ENCODE data around the gene HGFAC. TPM values are rescaled to one million over a fixed set of nuclear protein-coding genes. Genes with fewer than 3 reads are reported as not detected.

The HGFAC gene
- total and polyA plus RNA-seq, 2 experiments from 2014 or later: 0.87 to 1.7 TPM

- no peak overlapping the region for H3K4me3 ChIP-seq
- H3K9me3 ChIP-seq (ENCODE audit: low read depth): no peaks in the 10 kb centered on the region
- no peak overlapping the region for H3K27ac ChIP-seq
- no peak overlapping the region for H3K4me2 ChIP-seq
- no peaks in the 10 kb centered on the region for H3K9me2 ChIP-seq (replicated peaks; ENCODE audit: insufficient read depth)
- no peaks in the 10 kb centered on the region for H3K36me3 ChIP-seq (replicated peaks; ENCODE audit: insufficient read depth, low read depth)
- 93% methylated on average over 29 of the region's 31 CpGs for WGBS (ENCODE audit: low lambda C conversion rate, missing lambda C conversion rate)
- H4K20me1 ChIP-seq (ENCODE audit: insufficient read depth, poor library complexity, severe bottlenecking): no peaks in the 10 kb centered on the region
- H2AFZ ChIP-seq: no peak overlapping the region
- H3K27me3 ChIP-seq: peaks cover 9% of the 10 kb centered on the region
- no peak for TF ChIP-seq EZH2 (IDR thresholded peaks at IDR 0.05; ENCODE audit: borderline replicate concordance)
- no peak for TF ChIP-seq CTCF (IDR thresholded peaks at IDR 0.05; ENCODE audit: poor library complexity)
- no peak for TF ChIP-seq EZH2phosphoT487 (IDR thresholded peaks at IDR 0.05; ENCODE audit: low read depth, severe bottlenecking, unreplicated experiment)
- no peaks in the 10 kb centered on the region for H3K4me1 ChIP-seq (ENCODE audit: insufficient read depth)
- H3K79me2 ChIP-seq: no peaks in the 10 kb centered on the region
- DNase-seq (ENCODE audit: low spot score): no peak
These were observed 27.8 kb downstream of the HGFAC start for GRCh38 chr4:3469386-3470243.

- H3K9me2 ChIP-seq (replicated peaks; ENCODE audit: insufficient read depth): no peaks in the 10 kb centered on the region
- no peaks in the 10 kb centered on the region for H3K79me2 ChIP-seq
- no peak overlapping the region for H2AFZ ChIP-seq
- TF ChIP-seq CTCF (IDR thresholded peaks at IDR 0.05; ENCODE audit: poor library complexity): no peak
- TF ChIP-seq EZH2phosphoT487 (IDR thresholded peaks at IDR 0.05; ENCODE audit: low read depth, severe bottlenecking, unreplicated experiment): no peak
- TF ChIP-seq EZH2 (IDR thresholded peaks at IDR 0.05; ENCODE audit: borderline replicate concordance): no peak
- H3K27me3 ChIP-seq: peaks cover 13% of the 10 kb centered on the region
- no peaks in the 10 kb centered on the region for H3K4me1 ChIP-seq (ENCODE audit: insufficient read depth)
- H3K4me3 ChIP-seq: no peak overlapping the region
- no peak overlapping the region for H3K27ac ChIP-seq
- H3K9me3 ChIP-seq (ENCODE audit: low read depth): no peaks in the 10 kb centered on the region
- no peak overlapping the region for H3K4me2 ChIP-seq
- no peak for DNase-seq (ENCODE audit: low spot score)
- WGBS (ENCODE audit: low lambda C conversion rate, missing lambda C conversion rate): 80% methylated on average over 25 of the region's 25 CpGs
- H4K20me1 ChIP-seq (ENCODE audit: insufficient read depth, poor library complexity, severe bottlenecking): no peaks in the 10 kb centered on the region
- no peaks in the 10 kb centered on the region for H3K36me3 ChIP-seq (replicated peaks; ENCODE audit: insufficient read depth, low read depth)
These were observed 28.7 kb downstream of the HGFAC start for GRCh38 chr4:3470244-3471097.

- H3K36me3 ChIP-seq (replicated peaks; ENCODE audit: insufficient read depth, low read depth): no peaks in the 10 kb centered on the region
- 96% methylated on average over 23 of the region's 23 CpGs for WGBS (ENCODE audit: low lambda C conversion rate, missing lambda C conversion rate)
- H3K9me2 ChIP-seq (replicated peaks; ENCODE audit: insufficient read depth): no peaks in the 10 kb centered on the region
- TF ChIP-seq EZH2phosphoT487 (IDR thresholded peaks at IDR 0.05; ENCODE audit: low read depth, severe bottlenecking, unreplicated experiment) (no peak), CTCF (IDR thresholded peaks at IDR 0.05; ENCODE audit: poor library complexity) (no peak), EZH2 (IDR thresholded peaks at IDR 0.05; ENCODE audit: borderline replicate concordance) (no peak)
- no peak overlapping the region for H3K27ac ChIP-seq
- H3K4me2 ChIP-seq: no peak overlapping the region
- no peaks in the 10 kb centered on the region for H3K4me1 ChIP-seq (ENCODE audit: insufficient read depth)
- DNase-seq (ENCODE audit: low spot score): no peak
- H3K79me2 ChIP-seq: no peaks in the 10 kb centered on the region
- no peak overlapping the region for H3K4me3 ChIP-seq
- no peaks in the 10 kb centered on the region for H3K9me3 ChIP-seq (ENCODE audit: low read depth)
- H4K20me1 ChIP-seq (ENCODE audit: insufficient read depth, poor library complexity, severe bottlenecking): no peaks in the 10 kb centered on the region
- peaks cover 13% of the 10 kb centered on the region for H3K27me3 ChIP-seq
- no peak overlapping the region for H2AFZ ChIP-seq
These were observed 29.5 kb downstream of the HGFAC start for GRCh38 chr4:3471098-3471760.

All from hepatocyte (in vitro differentiated cells).